GM12875 (cell line): ENCODE results near the gene GPR173.

Experiments used
- H3K4me3 ChIP-seq: one replicate; pipeline ENCODE4 v1.5.1; 2011; ENCODE audit warnings: low read depth, low read length, control low read depth
- TF ChIP-seq, protein P1 (sequence below): IDR thresholded peaks from 2 replicates; pipeline ENCODE4 v1.5.1; 2011; ENCODE audit warnings: low read depth, mild to moderate bottlenecking, control low read depth, inconsistent platforms, low read length, moderate library complexity, borderline replicate concordance; ENCODE audit not compliant: insufficient read depth

GPR173 gene

DNA sequence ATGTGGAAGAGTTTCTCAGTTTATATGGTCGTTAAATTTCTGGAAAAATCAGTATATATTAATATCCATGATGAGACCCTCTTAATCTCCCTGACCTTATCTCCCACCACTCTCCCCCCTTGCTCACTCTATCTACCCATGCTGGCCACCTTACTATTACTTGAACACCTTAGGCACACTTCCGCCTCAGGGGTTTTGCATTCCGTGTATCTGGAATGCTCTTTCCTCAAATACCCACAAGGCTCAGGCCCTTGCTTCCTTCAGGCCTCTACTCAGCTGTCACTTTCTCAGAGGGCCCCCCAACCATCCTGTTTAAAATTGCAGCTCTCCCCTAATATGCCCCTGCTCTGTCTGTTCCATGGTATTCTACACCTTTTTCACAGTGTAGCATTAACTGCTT lies 47.2 kb downstream of the GPR173 start:
- TF ChIP-seq, protein P1, sequence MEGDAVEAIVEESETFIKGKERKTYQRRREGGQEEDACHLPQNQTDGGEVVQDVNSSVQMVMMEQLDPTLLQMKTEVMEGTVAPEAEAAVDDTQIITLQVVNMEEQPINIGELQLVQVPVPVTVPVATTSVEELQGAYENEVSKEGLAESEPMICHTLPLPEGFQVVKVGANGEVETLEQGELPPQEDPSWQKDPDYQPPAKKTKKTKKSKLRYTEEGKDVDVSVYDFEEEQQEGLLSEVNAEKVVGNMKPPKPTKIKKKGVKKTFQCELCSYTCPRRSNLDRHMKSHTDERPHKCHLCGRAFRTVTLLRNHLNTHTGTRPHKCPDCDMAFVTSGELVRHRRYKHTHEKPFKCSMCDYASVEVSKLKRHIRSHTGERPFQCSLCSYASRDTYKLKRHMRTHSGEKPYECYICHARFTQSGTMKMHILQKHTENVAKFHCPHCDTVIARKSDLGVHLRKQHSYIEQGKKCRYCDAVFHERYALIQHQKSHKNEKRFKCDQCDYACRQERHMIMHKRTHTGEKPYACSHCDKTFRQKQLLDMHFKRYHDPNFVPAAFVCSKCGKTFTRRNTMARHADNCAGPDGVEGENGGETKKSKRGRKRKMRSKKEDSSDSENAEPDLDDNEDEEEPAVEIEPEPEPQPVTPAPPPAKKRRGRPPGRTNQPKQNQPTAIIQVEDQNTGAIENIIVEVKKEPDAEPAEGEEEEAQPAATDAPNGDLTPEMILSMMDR, result no peak
- H3K4me3 ChIP-seq, result no peak overlapping the region

DNA sequence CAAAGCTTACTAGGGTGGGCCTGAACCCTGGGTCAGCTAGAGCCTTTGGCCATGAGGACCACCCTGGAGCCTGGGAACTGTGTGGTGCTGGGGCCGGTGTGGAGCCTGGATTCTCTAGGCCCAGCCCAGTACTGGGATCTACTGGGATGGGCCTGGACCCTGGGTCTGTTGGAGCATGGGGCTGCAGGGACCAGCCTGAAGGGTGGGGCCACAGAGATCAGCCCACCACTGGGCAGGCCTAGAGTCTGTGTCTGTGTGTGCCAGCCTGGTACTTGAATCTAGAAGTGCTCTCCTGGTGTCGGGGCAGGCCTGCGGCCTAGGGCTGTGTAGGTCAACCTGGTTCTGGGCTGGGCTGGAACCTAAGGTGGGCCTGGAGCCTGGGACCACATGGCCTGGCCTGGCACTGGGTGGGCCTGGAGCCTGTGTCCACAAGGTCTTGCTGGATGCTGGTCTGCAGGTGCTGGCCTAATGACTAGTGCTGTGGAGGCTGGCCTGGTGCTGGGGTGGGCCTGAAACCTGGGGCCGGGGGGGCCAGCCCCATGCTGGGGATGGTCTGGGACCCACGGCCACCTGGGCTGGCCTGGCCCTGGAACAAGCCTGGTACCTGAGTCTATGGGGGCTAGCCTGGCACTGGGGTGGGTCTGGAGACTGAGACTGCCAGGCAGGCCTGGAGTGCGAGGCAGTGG lies 66.4 kb downstream of the GPR173 start:
- no peak overlapping the region for H3K4me3 ChIP-seq
- TF ChIP-seq, protein P1, result no peak

DNA sequence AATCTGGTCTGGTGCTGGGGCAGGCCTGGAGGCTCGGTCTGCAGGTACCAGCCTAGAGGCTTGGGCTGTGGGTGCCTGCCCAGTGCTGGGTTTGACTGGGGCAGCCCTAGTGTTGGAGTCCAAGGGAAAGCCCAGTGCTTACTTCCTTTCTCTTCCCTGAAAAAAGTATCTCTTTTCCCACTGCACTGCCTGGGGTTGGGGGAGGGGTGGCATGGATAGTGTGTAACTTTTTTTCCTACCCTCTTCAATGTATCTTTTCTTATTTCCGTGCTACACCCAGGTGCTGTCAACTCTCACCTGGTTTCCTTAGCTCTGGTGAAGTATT lies 66.9 kb downstream of the GPR173 start:
- TF ChIP-seq, protein P1, result no peak
- H3K4me3 ChIP-seq, result no peak overlapping the region

DNA sequence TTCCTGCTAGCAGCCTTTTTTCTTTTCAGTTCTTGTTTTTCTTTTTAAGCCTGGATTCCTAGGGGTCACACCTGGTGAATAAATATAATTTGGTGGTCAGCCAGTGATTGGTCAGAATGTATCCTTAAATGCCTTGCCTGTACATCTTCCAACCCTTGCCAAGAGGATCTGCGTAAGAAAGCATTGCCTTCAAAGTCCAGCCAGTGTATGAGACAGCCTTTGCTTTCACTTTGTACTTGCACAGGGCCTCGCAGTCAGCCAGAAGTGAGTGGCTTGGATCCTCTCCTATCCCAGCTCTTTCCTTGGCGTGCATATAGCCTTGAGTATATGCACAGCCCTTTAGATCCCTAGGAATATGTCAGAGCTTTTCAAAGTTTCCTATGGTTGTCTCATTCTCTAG lies 67.5 kb downstream of the GPR173 start:
- H3K4me3 ChIP-seq, result no peak overlapping the region
- TF ChIP-seq, protein P1, result no peak

DNA sequence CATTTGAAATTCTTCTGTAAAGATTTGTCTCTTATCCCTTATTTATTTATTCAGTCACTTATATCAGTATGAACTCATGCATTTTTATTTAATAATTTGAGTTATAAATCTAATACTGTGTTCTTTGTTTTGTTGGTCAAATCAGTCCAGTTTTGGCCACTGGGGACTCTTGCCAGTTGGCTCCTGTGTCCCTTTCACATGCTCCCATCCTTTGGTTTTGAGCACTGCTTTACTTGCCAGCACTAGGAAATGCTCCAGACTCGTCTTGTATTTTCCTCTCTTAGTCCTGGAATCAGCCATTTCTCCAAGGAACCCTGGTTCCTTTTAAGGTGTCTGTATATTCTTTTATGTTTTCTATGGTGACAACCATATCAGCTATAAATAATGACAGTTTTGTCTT lies 73.4 kb downstream of the GPR173 start:
- TF ChIP-seq, protein P1, result no peak

DNA sequence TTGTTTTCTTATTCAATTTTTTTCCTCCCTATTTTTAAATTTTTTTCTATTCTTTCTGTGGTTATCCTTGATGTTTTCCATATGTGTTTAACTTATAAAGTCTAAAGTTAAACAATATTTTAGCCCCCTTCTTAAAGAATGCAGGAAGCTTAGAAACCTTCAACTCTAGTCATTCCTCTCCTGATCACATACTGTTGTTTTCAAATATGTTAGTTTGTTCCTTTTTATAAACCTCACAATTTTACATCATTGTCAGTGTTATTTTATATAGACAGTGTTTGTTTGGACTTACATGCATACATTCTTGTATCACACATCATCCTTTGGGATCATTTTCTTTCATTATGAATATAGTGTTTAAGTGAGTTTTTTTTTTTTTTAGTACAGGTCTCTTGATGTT lies 76.9 kb downstream of the GPR173 start:
- TF ChIP-seq, protein P1, result no peak
- no peak overlapping the region for H3K4me3 ChIP-seq

More for the DNA sequence above, 73.4 kb downstream of the GPR173 start:
- H3K4me3 ChIP-seq, result no peak overlapping the region

DNA sequence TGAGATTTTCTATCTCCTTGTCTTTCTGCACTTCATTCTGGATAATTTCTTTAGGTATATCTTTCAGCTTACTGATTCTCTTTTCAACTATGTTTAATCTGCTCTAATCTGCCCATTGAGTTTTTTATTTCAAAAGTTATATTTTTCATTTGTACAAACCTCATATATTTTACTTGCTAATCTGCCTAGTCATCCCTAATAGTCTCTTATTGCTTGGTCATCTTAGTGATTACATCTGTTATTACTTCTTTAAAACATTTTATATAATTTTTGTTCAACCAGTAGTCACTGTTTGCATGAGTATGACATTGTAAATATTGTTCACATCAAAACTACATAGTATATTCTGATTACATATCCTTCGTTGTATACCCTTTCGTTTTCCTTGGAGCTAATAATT lies 77.8 kb downstream of the GPR173 start:
- TF ChIP-seq, protein P1, result no peak
- H3K4me3 ChIP-seq, result no peak overlapping the region
